Neural progenitor cell (in vitro differentiated cells): ENCODE measurements around the gene BTBD16.

Source experiments
- CTCF ChIP-seq: fragments of 200-600 bp; sonication (generic); IDR thresholded peaks from 2 replicates; pipeline ENCODE4 v1.5.1; 2017; ENCODE audit warnings: antibody characterized with exemption, mild to moderate bottlenecking
- EZH2 ChIP-seq: fragments of 200-600 bp; sonication (generic); IDR thresholded peaks from 2 replicates; pipeline ENCODE4 v1.6.1; 2017; ENCODE audit warnings: antibody characterized with exemption, mild to moderate bottlenecking, moderate library complexity
- EZH2phosphoT487 ChIP-seq: fragments of 200-600 bp; sonication (generic); IDR thresholded peaks from 2 replicates; pipeline ENCODE4 v1.6.1; 2017; ENCODE audit warnings: antibody characterized with exemption

- TF ChIP-seq CTCF (no peak), EZH2 (no peak), EZH2phosphoT487 (no peak)
Measured at GRCh38 chr10:122306744-122307143, 35.6 kb downstream of the BTBD16 start.
